Cardiac fibroblast (primary cell): ENCODE data around the gene MACROD2.
A peak's percentile ranks its signal among the peaks of the same experiment; 100 is the strongest.

ENCODE experiments used
- DNase-seq, 2 donors: peaks; one replicate each; pipeline versions ENCODE4 v3.0.0 to v3.0.0-alpha.2; 2010; ENCODE audit warnings: low read depth in 2 of 2
- H3K4me3 ChIP-seq, 2 donors: replicated peaks in 1 of 2; 1 replicate in 1 of 2; 2 replicates in 1 of 2; pipeline ENCODE4 v1.5.1; 2011; ENCODE audit warnings: low read depth in 2 of 2, low read length in 2 of 2, mild to moderate bottlenecking in 2 of 2, moderate library complexity in 1 of 2
- TF ChIP-seq, protein P1 (sequence below): IDR thresholded peaks from one replicate; pipeline ENCODE4 v1.5.1; 2011; ENCODE audit warnings: low read depth, mild to moderate bottlenecking, low read length, inconsistent platforms

The MACROD2 gene

DNA sequence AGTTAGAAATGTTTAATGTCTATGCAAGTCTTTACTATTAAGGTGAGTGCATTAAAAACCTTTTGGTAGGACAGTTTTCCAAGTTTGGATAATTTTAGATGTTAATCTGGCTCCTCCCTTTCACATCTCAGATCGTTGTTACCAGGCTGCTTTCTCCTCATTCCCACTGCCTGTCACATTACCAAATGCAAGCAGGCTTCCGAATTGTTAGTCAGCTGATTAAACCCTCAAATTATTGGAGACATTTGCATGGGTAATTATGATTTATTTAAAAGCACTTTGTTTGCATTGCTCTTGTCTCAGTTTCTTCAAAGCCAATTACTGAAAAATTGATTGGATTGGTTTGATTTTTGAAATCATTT is 1761.4 kb downstream of the MACROD2 start:
- TF ChIP-seq, protein P1, sequence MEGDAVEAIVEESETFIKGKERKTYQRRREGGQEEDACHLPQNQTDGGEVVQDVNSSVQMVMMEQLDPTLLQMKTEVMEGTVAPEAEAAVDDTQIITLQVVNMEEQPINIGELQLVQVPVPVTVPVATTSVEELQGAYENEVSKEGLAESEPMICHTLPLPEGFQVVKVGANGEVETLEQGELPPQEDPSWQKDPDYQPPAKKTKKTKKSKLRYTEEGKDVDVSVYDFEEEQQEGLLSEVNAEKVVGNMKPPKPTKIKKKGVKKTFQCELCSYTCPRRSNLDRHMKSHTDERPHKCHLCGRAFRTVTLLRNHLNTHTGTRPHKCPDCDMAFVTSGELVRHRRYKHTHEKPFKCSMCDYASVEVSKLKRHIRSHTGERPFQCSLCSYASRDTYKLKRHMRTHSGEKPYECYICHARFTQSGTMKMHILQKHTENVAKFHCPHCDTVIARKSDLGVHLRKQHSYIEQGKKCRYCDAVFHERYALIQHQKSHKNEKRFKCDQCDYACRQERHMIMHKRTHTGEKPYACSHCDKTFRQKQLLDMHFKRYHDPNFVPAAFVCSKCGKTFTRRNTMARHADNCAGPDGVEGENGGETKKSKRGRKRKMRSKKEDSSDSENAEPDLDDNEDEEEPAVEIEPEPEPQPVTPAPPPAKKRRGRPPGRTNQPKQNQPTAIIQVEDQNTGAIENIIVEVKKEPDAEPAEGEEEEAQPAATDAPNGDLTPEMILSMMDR, result no peak
- no peak overlapping the region for H3K4me3 ChIP-seq
- no peak for DNase-seq

DNA sequence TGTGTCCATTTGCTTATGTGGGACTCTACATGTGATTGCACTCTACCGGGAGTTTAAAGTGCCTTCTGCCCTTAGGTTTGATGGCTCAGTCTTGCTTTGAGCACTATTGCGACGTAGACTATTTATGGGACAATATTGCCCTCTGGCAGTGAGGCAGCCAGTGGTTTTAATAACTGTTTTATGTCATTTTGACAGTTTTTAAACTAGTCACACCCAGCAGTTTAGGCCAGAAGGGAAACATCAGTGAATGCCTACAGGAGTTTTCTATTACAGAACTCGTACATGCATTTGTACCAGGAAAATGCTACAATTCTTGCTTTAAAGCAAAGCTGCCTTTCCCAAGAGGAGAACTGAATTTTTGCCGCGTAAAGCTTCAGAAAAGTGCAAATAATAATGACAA is 1764.3 kb downstream of the MACROD2 start:
- TF ChIP-seq, protein P1, result no peak

DNA sequence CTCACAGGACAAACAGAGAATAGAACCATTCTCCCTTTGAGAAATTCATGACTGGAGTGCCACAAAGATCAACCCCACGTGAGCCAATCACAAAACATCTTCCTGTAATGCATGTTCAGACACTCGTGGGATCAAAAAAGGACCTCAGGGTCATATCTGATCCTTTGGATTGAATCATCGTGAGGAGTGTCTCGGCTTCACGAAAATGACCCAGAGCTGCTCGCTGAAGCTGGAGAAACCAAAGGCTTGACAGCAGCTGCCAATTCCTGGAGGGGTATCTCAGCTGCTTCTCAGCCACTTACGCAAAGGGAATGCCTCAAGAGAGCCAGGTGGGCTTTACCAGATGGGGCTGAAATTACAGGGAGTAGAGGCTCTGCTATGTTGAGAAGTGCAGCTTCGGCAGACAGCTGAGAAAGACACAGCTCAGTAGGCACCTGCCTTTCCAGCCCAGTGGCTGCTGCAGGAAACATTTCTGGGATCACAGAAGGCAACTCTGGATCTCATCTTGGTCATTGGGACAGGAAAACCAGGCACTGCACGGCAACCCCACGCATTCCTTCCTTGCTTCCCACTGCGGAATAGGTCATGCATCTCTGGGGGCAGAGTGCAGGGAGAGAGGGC is 1764.8 kb downstream of the MACROD2 start:
- DNase-seq, result no peak
- H3K4me3 ChIP-seq, result no peak overlapping the region
- TF ChIP-seq, protein P1, result no peak

More for the DNA sequence above, 1764.3 kb downstream of the MACROD2 start:
- DNase-seq, result peak in 1 of 2 donors; percentile 9
- no peak overlapping the region for H3K4me3 ChIP-seq

DNA sequence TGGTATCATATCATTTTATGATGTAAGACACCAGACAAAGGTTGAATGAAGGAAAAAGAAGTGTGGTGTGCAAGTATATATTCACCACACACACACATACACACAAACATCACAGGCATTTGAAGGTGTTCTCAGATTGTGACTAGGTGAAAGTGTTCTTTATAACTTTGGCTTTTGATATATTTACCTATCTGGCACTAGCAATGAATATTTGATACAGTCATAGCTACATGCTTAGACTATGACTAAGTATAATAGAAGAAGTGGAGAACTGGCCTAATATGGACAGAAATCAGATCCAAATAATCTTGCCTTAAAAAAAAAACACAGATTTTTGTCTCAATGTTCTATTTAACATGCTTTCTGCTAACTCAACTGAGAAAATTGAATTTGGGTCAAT is 1768.0 kb downstream of the MACROD2 start:
- TF ChIP-seq, protein P1, result no peak
- H3K4me3 ChIP-seq, result no peak overlapping the region
- DNase-seq, result peak in 1 of 2 donors; percentile 36

DNA sequence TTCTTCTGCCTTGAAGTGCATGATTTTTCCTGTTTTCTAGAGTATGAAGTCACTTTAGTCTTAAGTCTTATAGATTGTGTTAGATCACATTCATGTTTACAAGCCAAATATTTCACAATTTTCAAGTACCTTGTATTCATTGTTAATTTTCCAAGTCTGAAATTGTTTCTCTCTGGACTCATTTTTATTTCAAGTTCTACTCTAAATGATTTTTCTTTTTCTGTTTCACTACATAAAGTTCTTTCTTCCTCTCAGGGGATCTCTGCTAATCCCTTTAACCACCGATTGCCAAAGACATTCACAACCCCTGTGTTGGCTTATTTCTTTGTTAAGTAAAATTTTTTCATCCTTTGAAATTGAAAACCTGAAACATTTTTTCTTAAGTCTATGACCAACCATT is 1772.3 kb downstream of the MACROD2 start:
- TF ChIP-seq, protein P1, result no peak
- no peak overlapping the region for H3K4me3 ChIP-seq
- no peak for DNase-seq

DNA sequence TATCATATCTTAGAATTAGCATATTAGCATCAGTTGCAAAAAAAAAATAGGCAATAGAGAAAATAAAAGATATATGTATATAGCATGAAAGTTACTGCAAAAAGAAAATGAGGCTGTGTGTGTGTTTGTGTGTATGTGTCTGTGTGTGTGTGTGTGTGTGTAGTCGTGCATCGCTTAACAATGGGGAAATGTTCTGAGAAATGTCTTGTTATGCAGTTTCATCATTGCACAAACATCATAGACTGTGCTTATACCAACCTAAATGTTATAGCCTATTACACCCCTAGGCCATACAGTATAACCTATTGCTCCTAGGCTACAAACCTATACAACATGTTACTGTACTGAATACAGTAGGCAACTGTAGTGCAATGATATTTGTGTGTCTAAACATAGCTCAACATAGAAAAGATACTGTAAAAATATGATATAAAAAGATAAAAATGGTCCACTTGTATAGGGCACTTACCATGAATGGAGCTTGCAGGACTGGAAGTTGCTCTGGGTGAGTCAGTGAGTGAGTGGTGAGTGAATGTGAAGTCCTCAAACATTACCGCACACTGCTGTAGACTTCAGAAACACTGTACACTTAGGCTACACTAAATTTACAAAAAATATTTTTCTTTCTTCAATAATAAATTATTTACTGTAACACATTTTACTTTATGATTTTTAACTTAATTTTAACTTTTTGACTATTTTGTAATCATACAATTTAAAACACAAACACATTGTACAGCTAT is 1772.9 kb downstream of the MACROD2 start:
- no peak for DNase-seq
- TF ChIP-seq, protein P1, result no peak
- H3K4me3 ChIP-seq, result no peak overlapping the region
